HepG2 (cell line): ENCODE results near the gene PDS5B. TPM values are rescaled to one million over a fixed set of nuclear protein-coding genes. Genes with fewer than 3 reads are reported as not detected.
A peak's percentile ranks its signal among the peaks of the same experiment; 100 is the strongest.

Experiments
- ARID5B ChIP-seq: IDR thresholded peaks from 2 replicates; pipeline ENCODE4 v1.4.0; 2020; ENCODE audit warnings: mild to moderate bottlenecking, missing genetic modification reagents
- BCL6 ChIP-seq: IDR thresholded peaks from 2 replicates; pipeline ENCODE4 v1.6.1; 2016; ENCODE audit warnings: missing genetic modification reagents, missing compliant biosample characterization
- CBX1 ChIP-seq: IDR thresholded peaks from one replicate; pipeline ENCODE4 v1.6.1; 2016; ENCODE audit warnings: antibody characterized with exemption, low read depth
- FOXO1 ChIP-seq: sonication (generic); formaldehyde crosslinking; IDR thresholded peaks from 2 replicates; pipeline ENCODE4 v1.4.0; 2020; ENCODE audit warnings: missing genetic modification reagents
- GATAD2A ChIP-seq: IDR thresholded peaks from 2 replicates; pipeline ENCODE4 v1.6.1; 2016
- HNF1B ChIP-seq: sonication (generic); formaldehyde crosslinking; IDR thresholded peaks from 2 replicates; pipeline ENCODE4 v1.5.1; 2020; ENCODE audit warnings: mild to moderate bottlenecking, moderate library complexity, missing genetic modification reagents
- IKZF5 ChIP-seq: IDR thresholded peaks from 2 replicates; pipeline ENCODE4 v1.6.1; 2018; ENCODE audit warnings: missing genetic modification reagents, mild to moderate bottlenecking, missing compliant biosample characterization
- IRF2 ChIP-seq: IDR thresholded peaks from 2 replicates; pipeline ENCODE4 v1.6.1; 2018; ENCODE audit warnings: missing genetic modification reagents, missing compliant biosample characterization
- NR0B2 ChIP-seq: sonication (generic); formaldehyde crosslinking; IDR thresholded peaks from 2 replicates; pipeline ENCODE4 v1.4.0; 2020; ENCODE audit warnings: mild to moderate bottlenecking, missing genetic modification reagents
- NR2C2 ChIP-seq: sonication (generic); formaldehyde crosslinking; IDR thresholded peaks from 2 replicates; pipeline ENCODE4 v1.4.0; 2020; ENCODE audit warnings: missing genetic modification reagents, mild to moderate bottlenecking, moderate library complexity, borderline replicate concordance
- SETDB1 ChIP-seq: sonication (generic); formaldehyde crosslinking; IDR thresholded peaks from 2 replicates; pipeline ENCODE4 v1.5.1; 2020; ENCODE audit warnings: missing genetic modification reagents, mild to moderate bottlenecking, borderline replicate concordance
- STAG1 ChIP-seq: sonication (generic); formaldehyde crosslinking; IDR thresholded peaks from 2 replicates; pipeline ENCODE4 v1.4.0; 2020; ENCODE audit warnings: missing genetic modification reagents
- ZMYM4 ChIP-seq: sonication (generic); formaldehyde crosslinking; IDR thresholded peaks from 2 replicates; pipeline ENCODE4 v1.8.1; 2023; ENCODE audit warnings: mild to moderate bottlenecking, missing genetic modification reagents
- ZNF296 ChIP-seq: sonication (generic); formaldehyde crosslinking; conservative IDR thresholded peaks from 2 replicates; pipeline ENCODE4 v1.5.0; 2020; ENCODE audit warnings: mild to moderate bottlenecking, missing genetic modification reagents
- ZNF644 ChIP-seq: IDR thresholded peaks from 2 replicates; pipeline ENCODE4 v1.6.1; 2016; ENCODE audit warnings: low read depth
- ZNF792 ChIP-seq: IDR thresholded peaks from 2 replicates; pipeline ENCODE4 v1.6.1; 2016
- ZXDC ChIP-seq: sonication (generic); formaldehyde crosslinking; IDR thresholded peaks from 2 replicates; pipeline ENCODE4 v1.5.0; 2020; ENCODE audit warnings: mild to moderate bottlenecking, missing genetic modification reagents
- polyA plus RNA-seq, 8 experiments: library from polyadenylated mRNA; depleted of rRNA in 3 of 8; stranded (reverse) in 7 of 8; unstranded in 1 of 8; fragments of >200 nt; fragmentation: Illumina TruSeq in 4 of 8; extraction: Trizol in 4 of 8; gene quantifications; 2 replicates each; pipeline versions ENCODE4 v1.2.1 to v1.2.3, GENCODE V29; 2011 to 2016; ENCODE audit warnings: low read depth in 4 of 8, missing spikeins in 1 of 8, mixed read lengths in 1 of 8; ENCODE audit not compliant: insufficient read depth in 1 of 8
- total RNA-seq, 5 experiments: library from RNA; depleted of rRNA; stranded (reverse); fragments of >200 nt; fragmentation: Illumina TruSeq; extraction: Trizol; gene quantifications; 2 replicates each; pipeline ENCODE4 v1.2.3, GENCODE V29; 2016; ENCODE audit warnings: low read depth in 1 of 5

PDS5B gene
- total and polyA plus RNA-seq, 2 of the 13 experiments (the other 11 are each of a cell fraction or from before 2014, with no cell fraction given) = 5.8 to 24.6 TPM

GRCh38 chr13:32650705-32651311 lies 64.6 kb downstream of the PDS5B start (continued):
- no peak for TF ChIP-seq ZXDC (CRISPR knock-in tag)
- 0 out of 2 replicates have a peak, but pooled peaks have one; percentile 23 for TF ChIP-seq ZNF792
- 0 out of 2 replicates have a peak, but pooled peaks have one; percentile 25 for TF ChIP-seq IKZF5 (CRISPR knock-in tag)
- peak; percentile 41; the same call in 1 of the 2 replicates for TF ChIP-seq IRF2 (CRISPR knock-in tag)
- TF ChIP-seq NR2C2 = no peak
- 0 out of 2 replicates have a peak, but pooled peaks have one; percentile 62 for TF ChIP-seq ZNF644 (CRISPR knock-in tag)
- TF ChIP-seq NR0B2 = no peak
- TF ChIP-seq BCL6 (CRISPR knock-in tag) = 0 out of 2 replicates have a peak, but pooled peaks have one; percentile 10
- peak; percentile 29; the same call in 1 of the 2 replicates for TF ChIP-seq GATAD2A
- TF ChIP-seq ZNF296 = no peak
- TF ChIP-seq HNF1B (CRISPR knock-in tag) = no peak
- peak; percentile 39; the same call in 1 of the 2 replicates for TF ChIP-seq ARID5B (CRISPR knock-in tag)
- TF ChIP-seq SETDB1 = no peak
- TF ChIP-seq CBX1 = no peak
- peak; percentile 66 for TF ChIP-seq STAG1 (CRISPR knock-in tag)
- TF ChIP-seq ZMYM4 (CRISPR knock-in tag) = peak; percentile 49
- TF ChIP-seq FOXO1 (CRISPR knock-in tag) = peak; percentile 21; the same call in 1 of the 2 replicates
- TF ChIP-seq, all 625 proteins: peak for 20
